Measurements from ENCODE around the gene PAIP2. TPM values are rescaled to one million over a fixed set of nuclear protein-coding genes. Genes with fewer than 3 reads are reported as not detected.

The PAIP2 gene
- total RNA-seq, 2 experiments from 2014 or later, result 64.3 to 97.8 TPM

GRCh38 chr5:139296862-139297326, 44.8 kb upstream of the PAIP2 start:
- Histone ChIP-seq H3K79me2 (ENCODE audit: insufficient read depth, low read depth, low read length) (peaks cover 85% of the 10 kb centered on the region), H3K36me3 (ENCODE audit: insufficient read depth, low read length) (peaks cover 77% of the 10 kb centered on the region), H3K9me3 (ENCODE audit: low read length) (no peaks in the 10 kb centered on the region), H3K9me2 (ENCODE audit: insufficient read depth, low read length) (no peaks in the 10 kb centered on the region), H2AFZ (ENCODE audit: low read length) (no peak overlapping the region), H3K4me1 (ENCODE audit: insufficient read depth, low read length, poor library complexity, severe bottlenecking) (peaks cover 68% of the 10 kb centered on the region), H3K4me2 (ENCODE audit: low read length) (peak overlapping the region; percentile 94), H3K27ac (ENCODE audit: low read depth, low read length, poor library complexity, severe bottlenecking) (no peak overlapping the region), H3K4me3 (ENCODE audit: low read depth, low read length, poor library complexity, severe bottlenecking) (peak overlapping the region; percentile 97), H4K20me1 (ENCODE audit: insufficient read depth, low read length) (peaks cover 66% of the 10 kb centered on the region)
- ChIA-PET POLR2A (interaction anchor here (1.0 to 1.6 kb wide), 5 partner anchors 10 to 40 kb away, joined by 3 to 5 read pairs (median 4); no protein-coding TSS in a partner anchor), CTCF (ENCODE audit: unreplicated experiment) (no interaction called here)
- no peak for DNase-seq (ENCODE audit: low spot score)
- intact Hi-C loops (cut with micrococcal nuclease; ENCODE audit: unreplicated experiment), result loop anchor here (10.0 kb wide), 2 partner anchors 268 to 722 kb away; partner anchors contain the start of genes HSPA9 and UBE2D2
- no TSS peak for BruUV-seq (replicated peaks)
- TF ChIP-seq EZH2phosphoT487 (IDR thresholded peaks at IDR 0.05; ENCODE audit: borderline replicate concordance, low read depth, low read length) (no peak), CTCF (conservative IDR thresholded peaks at IDR 0.05; ENCODE audit: low read length) (0 out of 2 replicates have a peak, but pooled peaks have one; percentile 36)

- H3K9me2 ChIP-seq (ENCODE audit: insufficient read depth, low read length), result no peaks in the 10 kb centered on the region
- peaks cover 70% of the 10 kb centered on the region for H4K20me1 ChIP-seq (ENCODE audit: insufficient read depth, low read length)
- no TSS peak for BruUV-seq (replicated peaks)
- no peaks in the 10 kb centered on the region for H3K9me3 ChIP-seq (ENCODE audit: low read length)
- intact Hi-C loops (cut with micrococcal nuclease; ENCODE audit: unreplicated experiment), result loop anchor here (10.0 kb wide), 2 partner anchors 267 to 723 kb away; partner anchors contain the start of genes HSPA9 and UBE2D2
- no peak for TF ChIP-seq CTCF (conservative IDR thresholded peaks at IDR 0.05; ENCODE audit: low read length)
- TF ChIP-seq EZH2phosphoT487 (IDR thresholded peaks at IDR 0.05; ENCODE audit: borderline replicate concordance, low read depth, low read length), result no peak
- H3K4me2 ChIP-seq (ENCODE audit: low read length), result peak overlapping the region; percentile 94
- peaks cover 74% of the 10 kb centered on the region for H3K4me1 ChIP-seq (ENCODE audit: insufficient read depth, low read length, poor library complexity, severe bottlenecking)
- peaks cover 77% of the 10 kb centered on the region for H3K36me3 ChIP-seq (ENCODE audit: insufficient read depth, low read length)
- no peak for DNase-seq (ENCODE audit: low spot score)
- H3K4me3 ChIP-seq (ENCODE audit: low read depth, low read length, poor library complexity, severe bottlenecking), result peak overlapping the region; percentile 97
- H3K79me2 ChIP-seq (ENCODE audit: insufficient read depth, low read depth, low read length), result peaks cover 92% of the 10 kb centered on the region
- H2AFZ ChIP-seq (ENCODE audit: low read length), result no peak overlapping the region
- H3K27ac ChIP-seq (ENCODE audit: low read depth, low read length, poor library complexity, severe bottlenecking), result no peak overlapping the region
- ChIA-PET CTCF (ENCODE audit: unreplicated experiment) (no interaction called here), POLR2A (interaction anchor here (0.5 to 1.4 kb wide), 3 partner anchors 39 to 815 kb away, joined by 3 to 5 read pairs (median 4); no protein-coding TSS in a partner anchor)
These were observed 44.1 kb upstream of the PAIP2 start for GRCh38 chr5:139297439-139298133.

GRCh38 chr5:139298242-139298641, 43.4 kb upstream of the PAIP2 start:
- CTCF ChIA-PET (ENCODE audit: unreplicated experiment), result no interaction called here
- intact Hi-C loops (cut with micrococcal nuclease; ENCODE audit: unreplicated experiment), result loop anchor here (10.0 kb wide), 2 partner anchors 267 to 723 kb away; partner anchors contain the start of genes HSPA9 and UBE2D2

More at GRCh38 chr5:139298242-139298641, 43.4 kb upstream of the PAIP2 start:
- H3K27ac ChIP-seq (ENCODE audit: low read depth, low read length, poor library complexity, severe bottlenecking), result no peak overlapping the region
- H3K4me2 ChIP-seq (ENCODE audit: low read length), result peak overlapping the region; percentile 94
- peaks cover 96% of the 10 kb centered on the region for H3K79me2 ChIP-seq (ENCODE audit: insufficient read depth, low read depth, low read length)
- H3K4me3 ChIP-seq (ENCODE audit: low read depth, low read length, poor library complexity, severe bottlenecking), result peak overlapping the region; percentile 97
- no peak overlapping the region for H2AFZ ChIP-seq (ENCODE audit: low read length)
- TF ChIP-seq EZH2phosphoT487 (IDR thresholded peaks at IDR 0.05; ENCODE audit: borderline replicate concordance, low read depth, low read length) (no peak), CTCF (conservative IDR thresholded peaks at IDR 0.05; ENCODE audit: low read length) (no peak)
- DNase-seq (ENCODE audit: low spot score), result no peak
- H3K36me3 ChIP-seq (ENCODE audit: insufficient read depth, low read length), result peaks cover 83% of the 10 kb centered on the region
- H3K4me1 ChIP-seq (ENCODE audit: insufficient read depth, low read length, poor library complexity, severe bottlenecking), result peaks cover 76% of the 10 kb centered on the region
- H3K9me3 ChIP-seq (ENCODE audit: low read length), result no peaks in the 10 kb centered on the region
- BruUV-seq (replicated peaks), result no TSS peak
- POLR2A ChIA-PET, result interaction anchor here (0.8 kb wide), 1 partner anchor 93 kb away, joined by 3 read pairs; no protein-coding TSS in a partner anchor
- no peaks in the 10 kb centered on the region for H3K9me2 ChIP-seq (ENCODE audit: insufficient read depth, low read length)
- peaks cover 77% of the 10 kb centered on the region for H4K20me1 ChIP-seq (ENCODE audit: insufficient read depth, low read length)
